Measurements from ENCODE around the gene TRIO.

DNA sequence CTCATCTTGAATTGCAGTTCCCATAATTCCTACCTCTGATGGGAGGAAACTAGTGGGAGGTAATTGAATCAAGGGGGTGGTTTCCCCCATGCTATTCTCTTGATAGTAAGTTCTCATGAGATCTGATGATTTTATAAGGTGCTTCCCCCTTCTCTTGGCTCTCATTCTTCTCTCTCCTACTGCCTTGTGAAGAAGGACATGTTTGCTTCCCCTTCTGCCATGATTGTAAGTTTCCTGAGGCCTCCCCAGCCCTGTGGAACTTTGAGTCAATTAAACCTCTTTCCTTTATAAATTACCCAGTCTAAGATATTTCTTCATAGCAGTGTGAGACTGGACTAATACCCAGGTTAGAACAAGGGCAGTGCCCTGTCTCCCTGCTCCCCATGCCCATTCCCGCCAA, 7.5 kb upstream of the TRIO start:
- TF ChIP-seq, protein P1, sequence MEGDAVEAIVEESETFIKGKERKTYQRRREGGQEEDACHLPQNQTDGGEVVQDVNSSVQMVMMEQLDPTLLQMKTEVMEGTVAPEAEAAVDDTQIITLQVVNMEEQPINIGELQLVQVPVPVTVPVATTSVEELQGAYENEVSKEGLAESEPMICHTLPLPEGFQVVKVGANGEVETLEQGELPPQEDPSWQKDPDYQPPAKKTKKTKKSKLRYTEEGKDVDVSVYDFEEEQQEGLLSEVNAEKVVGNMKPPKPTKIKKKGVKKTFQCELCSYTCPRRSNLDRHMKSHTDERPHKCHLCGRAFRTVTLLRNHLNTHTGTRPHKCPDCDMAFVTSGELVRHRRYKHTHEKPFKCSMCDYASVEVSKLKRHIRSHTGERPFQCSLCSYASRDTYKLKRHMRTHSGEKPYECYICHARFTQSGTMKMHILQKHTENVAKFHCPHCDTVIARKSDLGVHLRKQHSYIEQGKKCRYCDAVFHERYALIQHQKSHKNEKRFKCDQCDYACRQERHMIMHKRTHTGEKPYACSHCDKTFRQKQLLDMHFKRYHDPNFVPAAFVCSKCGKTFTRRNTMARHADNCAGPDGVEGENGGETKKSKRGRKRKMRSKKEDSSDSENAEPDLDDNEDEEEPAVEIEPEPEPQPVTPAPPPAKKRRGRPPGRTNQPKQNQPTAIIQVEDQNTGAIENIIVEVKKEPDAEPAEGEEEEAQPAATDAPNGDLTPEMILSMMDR (tag by site-specific recombination; IDR thresholded peaks at IDR 0.05) = no peak
- TF ChIP-seq ZNF23 (tag by site-specific recombination; IDR thresholded peaks at IDR 0.05; ENCODE audit: borderline replicate concordance) = no peak
- TF ChIP-seq ZNF350 (tag by site-specific recombination; IDR thresholded peaks at IDR 0.05) = no peak
- no peak for TF ChIP-seq ZNF202 (tag by site-specific recombination; IDR thresholded peaks at IDR 0.05; ENCODE audit: borderline replicate concordance)
- peak; percentile 57 for TF ChIP-seq SETDB1 (IDR thresholded peaks at IDR 0.05; ENCODE audit: insufficient read length, low read length)
- no peak for TF ChIP-seq GLI4 (tag by site-specific recombination; IDR thresholded peaks at IDR 0.05)
- TF ChIP-seq, protein P2, sequence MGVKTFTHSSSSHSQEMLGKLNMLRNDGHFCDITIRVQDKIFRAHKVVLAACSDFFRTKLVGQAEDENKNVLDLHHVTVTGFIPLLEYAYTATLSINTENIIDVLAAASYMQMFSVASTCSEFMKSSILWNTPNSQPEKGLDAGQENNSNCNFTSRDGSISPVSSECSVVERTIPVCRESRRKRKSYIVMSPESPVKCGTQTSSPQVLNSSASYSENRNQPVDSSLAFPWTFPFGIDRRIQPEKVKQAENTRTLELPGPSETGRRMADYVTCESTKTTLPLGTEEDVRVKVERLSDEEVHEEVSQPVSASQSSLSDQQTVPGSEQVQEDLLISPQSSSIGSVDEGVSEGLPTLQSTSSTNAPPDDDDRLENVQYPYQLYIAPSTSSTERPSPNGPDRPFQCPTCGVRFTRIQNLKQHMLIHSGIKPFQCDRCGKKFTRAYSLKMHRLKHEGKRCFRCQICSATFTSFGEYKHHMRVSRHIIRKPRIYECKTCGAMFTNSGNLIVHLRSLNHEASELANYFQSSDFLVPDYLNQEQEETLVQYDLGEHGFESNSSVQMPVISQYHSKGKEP (tag by site-specific recombination; IDR thresholded peaks at IDR 0.05) = no peak
- TF ChIP-seq KLF1 (tag by site-specific recombination; IDR thresholded peaks at IDR 0.05) = no peak
- no peak for TF ChIP-seq ZNF10 (tag by site-specific recombination; IDR thresholded peaks at IDR 0.05)
- TF ChIP-seq ZNF558 (tag by site-specific recombination; IDR thresholded peaks at IDR 0.05) = no peak
- no peak for TF ChIP-seq ZNF596 (tag by site-specific recombination; IDR thresholded peaks at IDR 0.05)
- TF ChIP-seq SCRT2 (tag by site-specific recombination; IDR thresholded peaks at IDR 0.05) = no peak
- TF ChIP-seq ZNF433 (tag by site-specific recombination; IDR thresholded peaks at IDR 0.05; ENCODE audit: low read depth) = no peak
- no peak for TF ChIP-seq ZSCAN30 (tag by site-specific recombination; IDR thresholded peaks at IDR 0.05)
